PC-9 (cell line): ENCODE measurements around the gene ATXN3L.

Experiments used
- CTCF ChIP-seq: fragments of 200-600 bp; sonication (generic); conservative IDR thresholded peaks from 2 replicates; pipeline ENCODE4 v1.6.1; 2017; ENCODE audit warnings: mixed run types, antibody characterized with exemption, mild to moderate bottlenecking, moderate library complexity
- EZH2 ChIP-seq: fragments of 200-600 bp; sonication (generic); IDR thresholded peaks from 2 replicates; pipeline ENCODE4 v1.8.0; 2017; ENCODE audit warnings: antibody characterized with exemption, low read depth

DNA sequence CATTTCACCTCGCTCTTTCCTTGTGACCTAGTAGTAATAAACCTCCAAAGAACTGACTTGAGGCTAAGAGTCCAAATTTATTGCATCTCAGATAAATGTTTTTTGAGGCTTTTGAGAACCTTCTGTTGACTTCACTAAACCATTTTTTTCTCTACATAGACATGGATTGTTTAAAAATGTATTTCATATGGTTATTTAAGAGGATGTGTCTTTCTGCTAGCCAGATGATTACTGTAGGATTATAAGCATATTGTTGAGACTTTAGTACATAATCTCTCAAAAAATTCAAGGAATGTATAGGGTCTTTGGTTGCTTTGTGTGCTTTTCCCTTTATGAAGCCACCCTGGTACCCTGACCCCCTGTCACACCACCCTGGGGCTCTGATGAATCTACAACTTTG is 44.8 kb downstream of the ATXN3L start:
- TF ChIP-seq CTCF, result no peak
- no peak for TF ChIP-seq EZH2
